Panc1 (cell line): ENCODE data around the gene DHPS. TPM values are rescaled to one million over a fixed set of nuclear protein-coding genes. Genes with fewer than 3 reads are reported as not detected.

ENCODE experiments used
- ATAC-seq: fragments of 200-7000 bp; cut with Tn5 transposase; 2 replicates; pipeline ENCODE4 v1.9.1; 2020; ENCODE audit warnings: mild to moderate bottlenecking, moderate library complexity
- BruUV-seq: library from RNA; stranded (reverse); fragments of 400-500 nt; replicated peaks from 2 replicates; lab custom pipeline; 2021; lab: Mats Ljungman, UMichigan
- CTCF ChIA-PET: fragments of 300-600 bp; sonication (Branson Sonifier 250); formaldehyde crosslinking; loops from one replicate; lab custom pipeline; 2022; ENCODE audit warnings: antibody characterized with exemption; lab: Charles Lee
- POLR2A ChIA-PET: fragments of 300-600 bp; sonication (Branson Sonifier 250); formaldehyde crosslinking; loops from one replicate; lab custom pipeline; 2022; ENCODE audit warnings: antibody characterized with exemption; lab: Charles Lee
- DNase-seq: peaks from one replicate; pipeline ENCODE4 v3.0.0-alpha.2; 2010; ENCODE audit warnings: low read depth, low spot score
- H3K27ac ChIP-seq: 2 replicates; pipeline ENCODE4 v1.5.1; 2011; ENCODE audit warnings: mild to moderate bottlenecking, low read length, inconsistent platforms
- H3K27me3 ChIP-seq: fragments of 200-500 bp; sonication (Bioruptor generic); 2 replicates; pipeline ENCODE4 v1.6.0; 2014; ENCODE audit warnings: low read length, inconsistent platforms; ENCODE audit not compliant: control insufficient read depth, insufficient read depth
- H3K36me3 ChIP-seq: fragments of 200-500 bp; sonication (Bioruptor generic); 2 replicates; pipeline ENCODE4 v1.5.1; 2014; ENCODE audit warnings: inconsistent platforms, mild to moderate bottlenecking, low read length, moderate library complexity; ENCODE audit not compliant: control insufficient read depth, insufficient read depth
- H3K4me1 ChIP-seq: 2 replicates; pipeline ENCODE4 v1.5.1; 2011; ENCODE audit warnings: inconsistent platforms, mild to moderate bottlenecking, low read length, moderate library complexity; ENCODE audit not compliant: control insufficient read depth, insufficient read depth
- H3K4me3 ChIP-seq, 2 experiments: 2 replicates each; pipeline ENCODE4 v1.5.1; 2011 to 2012; ENCODE audit warnings: low read depth in 2 of 2, low read length in 2 of 2, mild to moderate bottlenecking in 2 of 2, inconsistent platforms in 1 of 2, moderate library complexity in 1 of 2
- H3K9me3 ChIP-seq: fragments of 200-500 bp; sonication (Bioruptor generic); 2 replicates; pipeline ENCODE4 v1.5.1; 2014; ENCODE audit warnings: low read depth, mild to moderate bottlenecking, inconsistent platforms, low read length, moderate library complexity; ENCODE audit not compliant: control insufficient read depth, insufficient read depth
- POLR2AphosphoS5 ChIP-seq: IDR thresholded peaks from 2 replicates; pipeline ENCODE4 v1.6.1; 2012; ENCODE audit warnings: mild to moderate bottlenecking, low read depth, low read length, moderate library complexity
- SIN3A ChIP-seq: IDR thresholded peaks from 2 replicates; pipeline ENCODE4 v1.6.1; 2012; ENCODE audit warnings: low read depth, mild to moderate bottlenecking, low read length, moderate library complexity, borderline replicate concordance; ENCODE audit not compliant: insufficient read depth
- TCF7L2 ChIP-seq: IDR thresholded peaks from 2 replicates; pipeline ENCODE4 v1.6.1; 2011; ENCODE audit warnings: mild to moderate bottlenecking, low read depth, low read length, inconsistent platforms
- in situ Hi-C: cut with HindIII; loops from 2 replicates; pipeline ENCODE4 v1.10.0; 2016; ENCODE audit warnings: low sequenced_read_pairs, low pct_unique_long_range_greater_than_20kb
- intact Hi-C: fragments of 100-400 bp; cut with micrococcal nuclease; formaldehyde crosslinking; loops from one replicate; pipeline ENCODE4 v1.10.0; 2022; ENCODE audit not compliant: unreplicated experiment
- total RNA-seq: library from RNA; stranded (reverse); gene quantifications from one replicate; pipeline ENCODE4 v1.2.1, GENCODE V29; 2021; ENCODE audit not compliant: unreplicated experiment
- TF ChIP-seq, protein P1 (sequence below): fragments of 450-650 bp; IDR thresholded peaks from 2 replicates; pipeline ENCODE4 v1.5.1; 2017; ENCODE audit warnings: mild to moderate bottlenecking
- TF ChIP-seq, protein P2 (sequence below), 2 experiments: IDR thresholded peaks; 2 replicates each; pipeline ENCODE4 v1.6.1; 2011 to 2012; ENCODE audit warnings: low read depth in 2 of 2, control low read depth in 1 of 2, low read length in 1 of 2, mild to moderate bottlenecking in 1 of 2, moderate library complexity in 1 of 2; ENCODE audit not compliant: insufficient read depth in 1 of 2

The DHPS gene
- total RNA-seq, 1 experiment from 2014 or later = 76.9 TPM

DNA sequence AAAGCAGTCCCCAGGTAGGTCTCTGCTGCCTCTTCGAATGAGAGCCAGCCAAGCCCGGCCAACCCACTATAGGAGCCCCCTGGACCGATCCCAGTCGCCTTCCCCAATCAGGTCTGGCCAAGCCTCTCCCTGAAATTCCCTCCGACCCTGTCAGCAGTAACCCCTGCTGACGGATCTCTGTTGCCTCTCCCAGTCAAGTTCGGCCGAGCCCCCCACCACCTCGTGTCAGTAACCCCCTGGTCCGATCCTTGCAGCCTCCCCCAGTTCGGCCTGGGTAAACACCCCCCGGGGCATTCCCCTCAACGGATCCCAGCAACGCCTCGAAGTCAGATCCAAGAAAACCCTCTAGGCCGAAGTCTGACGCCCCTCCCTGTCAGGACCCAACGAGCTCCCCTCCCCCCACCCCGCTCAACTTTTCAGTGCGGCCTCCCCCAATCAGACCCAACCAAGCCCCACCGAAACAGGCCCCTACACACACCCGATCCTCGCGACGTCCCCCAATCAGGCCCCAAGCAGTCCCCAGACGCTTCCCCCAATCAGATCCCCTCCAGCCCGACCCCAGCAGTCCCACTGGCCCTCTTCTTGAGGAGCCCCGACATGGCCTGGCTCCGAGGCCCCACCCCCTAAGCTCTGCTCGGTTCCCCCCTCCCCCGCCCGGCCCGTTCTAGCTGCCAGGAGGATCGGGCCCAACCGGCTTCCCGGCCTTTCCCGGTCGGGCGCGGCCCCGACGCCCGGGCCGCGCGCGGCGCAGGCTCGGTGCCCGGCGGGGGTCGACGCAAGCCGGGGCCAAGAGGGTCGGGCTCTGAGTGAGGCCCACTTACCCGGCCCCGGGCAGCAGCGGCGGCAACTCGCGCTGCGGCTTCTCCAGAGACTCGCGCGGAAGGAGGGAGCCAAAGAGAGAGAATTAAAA is 40.2 kb upstream of the DHPS start:
- TSS peak; percentile 34 for BruUV-seq
- H3K27ac ChIP-seq = peak overlapping the region; percentile 98
- peaks cover 3% of the 10 kb centered on the region for H3K36me3 ChIP-seq
- intact Hi-C loops = no loop called here
- H3K27me3 ChIP-seq = no peaks in the 10 kb centered on the region
- no peaks in the 10 kb centered on the region for H3K9me3 ChIP-seq
- DNase-seq (no peak), ATAC-seq (peak; percentile 49)
- TF ChIP-seq SIN3A (no peak; the same call in 1 of the 2 replicates), POLR2AphosphoS5 (no peak; the same call in 1 of the 2 replicates), TCF7L2 (no peak)
- TF ChIP-seq, protein P1, sequence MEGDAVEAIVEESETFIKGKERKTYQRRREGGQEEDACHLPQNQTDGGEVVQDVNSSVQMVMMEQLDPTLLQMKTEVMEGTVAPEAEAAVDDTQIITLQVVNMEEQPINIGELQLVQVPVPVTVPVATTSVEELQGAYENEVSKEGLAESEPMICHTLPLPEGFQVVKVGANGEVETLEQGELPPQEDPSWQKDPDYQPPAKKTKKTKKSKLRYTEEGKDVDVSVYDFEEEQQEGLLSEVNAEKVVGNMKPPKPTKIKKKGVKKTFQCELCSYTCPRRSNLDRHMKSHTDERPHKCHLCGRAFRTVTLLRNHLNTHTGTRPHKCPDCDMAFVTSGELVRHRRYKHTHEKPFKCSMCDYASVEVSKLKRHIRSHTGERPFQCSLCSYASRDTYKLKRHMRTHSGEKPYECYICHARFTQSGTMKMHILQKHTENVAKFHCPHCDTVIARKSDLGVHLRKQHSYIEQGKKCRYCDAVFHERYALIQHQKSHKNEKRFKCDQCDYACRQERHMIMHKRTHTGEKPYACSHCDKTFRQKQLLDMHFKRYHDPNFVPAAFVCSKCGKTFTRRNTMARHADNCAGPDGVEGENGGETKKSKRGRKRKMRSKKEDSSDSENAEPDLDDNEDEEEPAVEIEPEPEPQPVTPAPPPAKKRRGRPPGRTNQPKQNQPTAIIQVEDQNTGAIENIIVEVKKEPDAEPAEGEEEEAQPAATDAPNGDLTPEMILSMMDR = no peak
- TF ChIP-seq, protein P2, sequence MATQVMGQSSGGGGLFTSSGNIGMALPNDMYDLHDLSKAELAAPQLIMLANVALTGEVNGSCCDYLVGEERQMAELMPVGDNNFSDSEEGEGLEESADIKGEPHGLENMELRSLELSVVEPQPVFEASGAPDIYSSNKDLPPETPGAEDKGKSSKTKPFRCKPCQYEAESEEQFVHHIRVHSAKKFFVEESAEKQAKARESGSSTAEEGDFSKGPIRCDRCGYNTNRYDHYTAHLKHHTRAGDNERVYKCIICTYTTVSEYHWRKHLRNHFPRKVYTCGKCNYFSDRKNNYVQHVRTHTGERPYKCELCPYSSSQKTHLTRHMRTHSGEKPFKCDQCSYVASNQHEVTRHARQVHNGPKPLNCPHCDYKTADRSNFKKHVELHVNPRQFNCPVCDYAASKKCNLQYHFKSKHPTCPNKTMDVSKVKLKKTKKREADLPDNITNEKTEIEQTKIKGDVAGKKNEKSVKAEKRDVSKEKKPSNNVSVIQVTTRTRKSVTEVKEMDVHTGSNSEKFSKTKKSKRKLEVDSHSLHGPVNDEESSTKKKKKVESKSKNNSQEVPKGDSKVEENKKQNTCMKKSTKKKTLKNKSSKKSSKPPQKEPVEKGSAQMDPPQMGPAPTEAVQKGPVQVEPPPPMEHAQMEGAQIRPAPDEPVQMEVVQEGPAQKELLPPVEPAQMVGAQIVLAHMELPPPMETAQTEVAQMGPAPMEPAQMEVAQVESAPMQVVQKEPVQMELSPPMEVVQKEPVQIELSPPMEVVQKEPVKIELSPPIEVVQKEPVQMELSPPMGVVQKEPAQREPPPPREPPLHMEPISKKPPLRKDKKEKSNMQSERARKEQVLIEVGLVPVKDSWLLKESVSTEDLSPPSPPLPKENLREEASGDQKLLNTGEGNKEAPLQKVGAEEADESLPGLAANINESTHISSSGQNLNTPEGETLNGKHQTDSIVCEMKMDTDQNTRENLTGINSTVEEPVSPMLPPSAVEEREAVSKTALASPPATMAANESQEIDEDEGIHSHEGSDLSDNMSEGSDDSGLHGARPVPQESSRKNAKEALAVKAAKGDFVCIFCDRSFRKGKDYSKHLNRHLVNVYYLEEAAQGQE (IDR thresholded peaks at IDR 0.05; ENCODE audit: insufficient read depth in 1 of 2, low read depth in 2 of 2, low read length in 1 of 2) = no peak
- H3K4me3 ChIP-seq = peak overlapping the region; percentile 83 to 96
- ChIA-PET POLR2A (interaction anchor here (0.6 to 1.4 kb wide), 2 partner anchors 15 to 81 kb away, joined by 3 to 4 read pairs; partner anchors contain the start of gene GET3), CTCF (interaction anchor here (0.9 kb wide), 1 partner anchor 38 kb away, joined by 3 read pairs; no protein-coding TSS in a partner anchor)
- in situ Hi-C loops = no loop called here
- H3K4me1 ChIP-seq = peaks cover 5% of the 10 kb centered on the region

DNA sequence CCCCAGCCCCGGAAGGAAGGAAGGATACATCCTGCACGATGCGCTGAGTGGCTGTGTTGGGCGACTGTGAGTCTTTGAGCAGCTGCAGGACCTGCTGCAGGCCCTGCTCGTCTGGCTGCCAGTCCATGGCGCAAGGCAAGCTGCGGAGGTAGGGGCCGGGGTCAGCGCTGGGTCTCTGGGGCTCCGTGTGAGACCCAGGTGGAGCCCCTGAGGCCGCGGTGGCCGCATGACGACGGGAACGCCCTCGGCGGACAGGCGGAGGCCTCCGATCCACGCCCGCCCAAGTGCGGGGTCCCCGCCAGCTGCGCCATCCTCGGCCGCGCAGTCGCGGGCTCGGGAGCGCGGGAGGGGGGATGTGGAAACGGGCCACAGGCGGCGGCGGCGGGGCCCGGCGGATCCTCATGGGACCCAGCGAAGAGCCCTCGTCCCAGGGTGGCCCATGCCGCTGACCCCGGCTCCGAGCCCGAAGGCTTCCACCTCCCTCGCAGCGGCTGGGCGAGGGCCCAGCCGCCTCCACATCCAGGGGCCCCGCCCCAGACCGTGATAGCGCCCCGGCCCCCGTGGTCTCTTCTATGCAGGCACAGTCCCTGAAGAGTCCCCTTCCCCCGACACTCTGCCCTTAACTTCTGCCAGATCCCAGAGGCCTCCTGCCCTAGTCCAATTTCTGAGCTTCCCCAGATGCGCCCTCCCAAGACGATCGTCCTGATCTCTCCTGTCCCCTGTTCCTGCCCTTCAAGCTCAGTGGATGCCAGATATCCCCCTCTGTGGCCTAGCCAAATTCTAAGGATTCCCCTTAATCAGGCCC is 39.4 kb upstream of the DHPS start:
- no peaks in the 10 kb centered on the region for H3K27me3 ChIP-seq
- no peak for DNase-seq
- no peak for TF ChIP-seq SIN3A
- TF ChIP-seq POLR2AphosphoS5 = no peak; the same call in 1 of the 2 replicates
- TF ChIP-seq, protein P2 (IDR thresholded peaks at IDR 0.05; ENCODE audit: insufficient read depth in 1 of 2, low read depth in 2 of 2, low read length in 1 of 2) = no peak
- peaks cover 5% of the 10 kb centered on the region for H3K4me1 ChIP-seq
- ChIA-PET CTCF (interaction anchor here (0.9 kb wide), 1 partner anchor 39 kb away, joined by 3 read pairs; no protein-coding TSS in a partner anchor), POLR2A (interaction anchor here (0.6 kb wide), 1 partner anchor 82 kb away, joined by 3 read pairs; no protein-coding TSS in a partner anchor)
- in situ Hi-C loops (no loop called here), intact Hi-C loops (no loop called here)
- H3K9me3 ChIP-seq = no peaks in the 10 kb centered on the region
- H3K36me3 ChIP-seq = peaks cover 3% of the 10 kb centered on the region
- no TSS peak for BruUV-seq
- peak overlapping the region; percentile 83 to 96 for H3K4me3 ChIP-seq
- peak overlapping the region; percentile 98 for H3K27ac ChIP-seq
- peak; percentile 11; the same call in 1 of the 2 replicates for ATAC-seq
